NCI-H1417 (cell line): ENCODE measurements around the gene CLK3.
A peak's percentile ranks its signal among the peaks of the same experiment; 100 is the strongest.

Source experiments
- DNase-seq, 3 experiments: peaks; one replicate each; lab custom pipeline; 2025; lab: John Stamatoyannopoulos, UW

The CLK3 gene

DNA sequence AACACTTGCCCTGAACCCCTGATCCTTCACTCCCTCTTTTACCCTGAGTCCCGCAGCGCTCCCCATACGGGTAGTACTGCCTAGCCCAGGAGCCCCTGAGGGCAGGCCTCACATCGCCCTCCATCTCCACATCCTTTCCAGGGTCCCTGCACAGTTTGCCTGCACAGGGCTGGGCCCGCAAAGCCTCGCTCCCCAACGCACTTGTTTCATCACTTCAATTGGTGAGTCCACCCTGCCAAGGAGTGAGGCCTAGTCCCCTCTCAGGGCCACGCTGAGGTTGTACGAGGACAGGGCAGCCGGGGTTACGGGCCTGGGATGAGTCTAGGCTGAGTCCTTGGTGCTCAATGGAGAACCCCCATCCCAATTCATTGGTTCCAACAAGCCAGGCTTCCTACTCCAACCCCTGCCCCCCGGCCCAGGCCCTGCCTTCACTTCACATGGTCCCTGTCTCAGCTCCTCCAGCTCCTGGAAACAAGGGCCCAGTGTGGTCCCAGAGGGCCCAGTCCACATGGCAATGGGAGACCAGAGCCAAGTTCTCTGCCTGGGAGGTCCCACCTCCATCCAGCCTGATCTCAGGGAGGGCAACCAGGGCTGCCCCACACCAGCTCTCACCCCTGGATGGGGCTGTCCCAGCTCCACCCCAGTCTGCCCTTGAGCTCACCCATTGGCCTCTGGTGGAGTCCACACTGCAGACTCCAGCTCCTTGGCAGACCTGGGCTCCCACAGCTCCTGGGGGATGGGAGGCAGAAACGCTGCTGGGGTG lies 12.4 kb upstream of the CLK3 start:
- no peak for DNase-seq

DNA sequence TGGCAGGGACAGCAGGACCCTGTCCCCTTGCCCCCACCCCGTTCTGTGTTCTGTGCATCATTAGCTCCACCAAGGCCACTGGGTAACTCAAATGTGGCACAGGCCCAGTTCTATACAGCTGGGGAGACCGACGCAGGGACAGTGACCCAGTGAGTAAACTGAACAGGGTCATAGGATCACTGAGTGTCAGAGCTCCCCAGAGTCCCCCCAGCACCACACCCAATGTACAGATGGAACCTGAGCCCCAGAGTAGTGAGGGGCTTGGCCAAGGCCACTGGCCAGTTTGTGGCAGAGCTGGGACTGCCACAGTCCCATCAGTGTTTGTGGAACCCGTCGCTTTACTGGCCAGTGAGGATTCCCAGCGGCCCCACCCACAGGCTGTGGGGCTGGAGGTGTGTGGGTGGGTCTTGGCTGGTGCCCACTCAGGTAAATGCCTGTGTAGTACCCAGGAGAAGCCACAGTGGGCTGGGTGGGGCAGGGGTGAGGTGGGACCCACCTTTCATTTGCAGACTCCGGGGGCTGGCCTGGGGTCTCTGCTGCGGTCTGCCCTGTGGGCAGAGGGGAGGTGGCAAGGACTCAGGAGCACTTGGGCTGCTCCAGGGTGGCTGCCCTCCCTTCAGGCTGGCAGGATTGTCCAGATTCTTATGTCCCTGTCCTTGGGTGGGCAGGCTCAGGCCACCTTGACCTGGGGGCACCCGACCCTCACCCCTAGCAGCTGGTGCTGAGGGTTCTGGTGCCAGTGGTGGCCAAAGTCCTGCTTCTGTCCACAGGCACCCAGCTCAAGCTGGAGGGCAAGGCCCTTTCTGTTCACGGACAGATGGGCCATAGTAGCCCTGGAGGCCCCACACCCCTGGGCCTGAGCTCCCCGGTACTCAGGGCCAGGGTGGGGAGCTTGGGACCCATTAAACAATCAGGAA lies 11.6 kb upstream of the CLK3 start:
- no peak for DNase-seq

DNA sequence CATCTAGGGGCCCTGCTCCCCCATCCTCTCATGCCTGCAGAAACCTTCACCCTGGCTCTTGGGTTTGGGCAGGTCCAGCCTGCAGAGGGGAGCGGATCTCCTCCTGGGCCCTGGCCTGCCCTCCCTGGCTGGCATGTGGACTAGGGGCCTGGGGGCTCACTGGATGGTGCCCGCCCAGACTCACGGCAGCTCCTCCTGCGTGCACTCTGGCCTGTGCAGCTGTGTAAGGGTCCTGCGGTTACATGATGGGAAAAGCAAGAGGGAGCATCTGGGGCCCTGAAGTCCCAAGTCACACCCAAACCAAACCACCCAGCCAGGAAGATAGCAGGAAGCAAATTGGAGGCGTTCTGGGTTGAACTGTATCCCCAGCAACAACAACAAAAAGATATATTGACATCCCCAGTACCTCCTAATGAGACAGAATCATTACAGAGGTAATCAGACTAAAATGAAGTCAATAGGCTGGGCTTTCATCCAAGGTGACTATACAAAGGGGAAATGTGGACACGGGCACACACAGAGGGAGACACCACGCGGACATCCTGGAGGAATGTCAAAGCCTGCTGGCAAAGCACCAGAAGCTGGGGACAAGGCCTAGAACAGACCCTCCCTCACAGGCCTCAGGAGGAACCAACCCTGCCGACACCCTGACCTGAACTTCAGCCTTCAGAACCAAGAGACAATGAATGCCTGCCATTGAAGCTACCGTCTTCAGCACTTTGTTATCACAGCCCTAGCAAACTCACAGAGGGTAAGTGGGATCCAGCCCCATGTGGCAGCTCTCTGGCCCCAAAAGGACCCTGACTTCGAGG lies 10.4 kb upstream of the CLK3 start:
- DNase-seq: peak in 1 of 3 experiments; percentile 38

DNA sequence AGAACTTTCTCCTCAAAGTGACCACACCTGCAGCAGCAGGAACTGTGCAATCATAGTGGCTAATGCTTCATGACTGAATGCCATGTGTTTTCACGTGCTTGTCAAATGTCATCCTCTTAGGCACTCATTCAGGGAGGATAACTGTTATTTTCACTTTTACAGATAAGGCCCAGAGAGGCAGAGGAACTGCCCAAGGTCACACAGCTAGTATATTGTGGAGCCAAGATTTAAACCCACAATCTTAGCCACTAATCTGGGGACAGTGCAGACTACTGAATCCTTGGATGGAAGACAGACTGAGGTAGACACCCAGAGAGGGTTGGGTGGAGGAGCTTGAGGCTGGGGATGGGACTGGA lies 9.9 kb upstream of the CLK3 start:
- no peak for DNase-seq

DNA sequence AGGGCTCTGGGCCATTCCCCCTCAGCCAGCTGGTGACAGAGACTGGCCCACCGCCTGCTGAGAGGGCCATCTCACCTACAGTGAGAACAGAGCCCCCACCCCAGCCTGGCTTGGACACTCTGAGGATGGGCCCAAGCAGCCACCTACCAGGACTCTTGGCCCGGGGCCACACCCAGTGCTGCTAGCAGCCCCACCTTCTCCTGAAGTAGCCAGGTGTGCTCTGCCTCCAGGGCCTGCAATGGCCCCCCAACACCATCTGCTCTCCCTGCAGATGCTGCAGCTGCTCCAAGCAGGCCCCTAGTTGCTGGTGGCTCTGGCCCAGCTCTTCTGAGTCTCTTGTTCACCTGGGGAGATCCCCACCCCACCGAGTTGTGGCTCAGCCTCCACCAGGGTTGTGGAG lies 6.8 kb upstream of the CLK3 start:
- DNase-seq: no peak

DNA sequence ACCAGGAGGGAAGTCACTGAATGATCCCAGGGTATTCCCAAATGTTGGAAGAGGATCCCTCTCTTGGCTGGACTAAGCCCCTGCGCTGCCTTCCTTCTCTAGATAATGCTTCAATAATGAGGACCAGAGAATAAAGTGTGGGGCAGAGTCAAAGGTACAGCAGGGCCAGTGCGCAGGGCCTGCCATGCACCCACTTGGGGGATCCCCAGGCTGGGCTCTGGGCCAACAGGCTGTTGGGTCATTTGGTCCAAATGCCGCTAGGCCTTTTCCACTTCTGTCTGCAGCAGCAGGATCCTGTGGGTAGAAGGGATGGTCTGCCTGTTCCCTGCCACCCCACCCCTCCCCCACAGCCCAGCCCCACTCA lies 5.7 kb upstream of the CLK3 start:
- DNase-seq: no peak

DNA sequence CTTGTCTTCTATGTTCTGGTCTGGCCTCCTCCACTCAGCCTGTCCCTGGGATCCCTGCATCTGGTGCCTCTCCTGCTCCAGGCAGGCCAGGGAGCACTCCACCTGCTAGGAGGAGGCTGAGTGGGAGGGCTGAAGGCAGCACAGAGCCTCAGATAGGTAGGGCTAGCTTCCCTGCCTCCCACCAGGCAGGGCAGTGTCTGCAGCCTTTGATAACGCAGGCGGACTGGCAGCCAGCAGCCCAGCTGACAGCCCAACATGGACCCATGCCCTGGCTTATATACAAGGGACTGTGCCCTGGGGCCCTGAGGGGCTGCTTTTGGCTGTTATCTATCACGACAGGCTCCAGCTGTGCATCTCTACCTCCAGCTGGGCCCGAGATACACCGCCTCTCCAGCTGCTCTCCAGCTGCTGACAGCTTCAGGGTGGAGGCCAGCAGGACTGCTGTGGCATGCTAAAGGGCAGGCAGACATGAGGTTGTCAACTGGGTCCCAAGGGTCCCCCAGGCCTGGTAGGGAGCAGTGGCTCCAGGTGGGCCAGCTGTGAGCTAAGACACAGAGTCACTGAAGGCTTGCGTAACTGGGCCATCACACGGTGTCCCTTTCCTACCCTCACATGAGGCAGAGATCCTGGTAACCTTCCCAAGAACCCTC lies 5.2 kb upstream of the CLK3 start:
- no peak for DNase-seq

DNA sequence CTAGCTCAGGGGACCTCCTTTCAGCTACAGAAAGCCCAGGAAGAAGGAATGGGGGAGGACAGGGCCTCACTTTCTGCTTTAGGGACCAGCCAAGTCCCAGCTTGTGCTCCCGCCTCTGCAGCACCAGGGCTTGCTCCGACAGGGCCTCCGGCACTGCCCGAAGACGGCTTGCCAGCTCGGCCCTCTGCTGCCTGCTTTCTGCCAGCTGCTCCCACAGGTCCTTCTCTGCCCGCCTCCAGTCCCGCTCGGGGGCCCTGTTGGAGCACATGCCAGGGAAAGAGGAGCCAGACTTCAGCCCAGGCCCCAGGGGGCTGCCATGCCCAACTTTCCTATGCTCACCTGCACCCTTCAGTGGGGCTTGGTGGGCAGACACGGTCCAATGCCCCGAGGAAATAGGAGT lies 4.3 kb upstream of the CLK3 start:
- no peak for DNase-seq

DNA sequence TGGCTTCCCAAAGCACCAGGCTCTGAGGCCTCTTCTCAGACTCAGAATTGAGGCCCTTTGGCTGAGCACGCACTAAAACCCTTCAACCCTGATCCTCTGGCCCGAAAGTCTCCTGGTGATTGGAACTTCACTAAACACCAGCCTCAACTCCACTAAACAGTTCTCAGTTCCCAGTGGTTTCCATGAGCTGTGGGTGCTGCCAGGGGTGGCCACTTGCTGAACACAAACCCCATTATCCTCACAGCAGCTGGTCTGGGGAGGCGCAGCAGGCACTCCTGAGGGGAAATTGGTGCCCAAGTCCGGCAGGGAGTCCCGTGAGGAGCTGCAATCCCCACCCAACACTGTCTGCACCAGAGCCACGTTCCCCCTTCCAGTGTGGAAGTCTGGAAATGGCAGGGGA lies 3.8 kb upstream of the CLK3 start:
- DNase-seq: no peak

DNA sequence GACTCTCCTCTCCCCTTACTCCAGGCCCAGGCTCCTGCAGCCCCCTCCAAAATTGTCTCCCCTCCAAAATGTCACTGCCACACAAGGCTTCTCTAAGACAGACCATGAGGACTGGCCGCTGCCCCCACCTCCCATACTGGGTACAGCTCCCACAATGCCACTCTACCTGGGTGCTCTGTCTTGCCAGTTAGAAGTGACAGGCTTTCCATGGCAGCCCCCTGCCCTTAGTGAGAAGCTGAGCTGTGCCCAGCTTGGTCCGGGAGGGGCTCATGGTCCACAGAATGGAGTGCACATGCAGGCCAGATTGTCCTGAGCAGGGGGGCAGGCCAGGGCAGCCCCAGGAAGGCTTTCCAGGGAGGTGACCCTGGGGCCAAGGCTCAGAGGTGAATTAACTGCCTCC lies 3.0 kb upstream of the CLK3 start:
- DNase-seq: no peak

DNA sequence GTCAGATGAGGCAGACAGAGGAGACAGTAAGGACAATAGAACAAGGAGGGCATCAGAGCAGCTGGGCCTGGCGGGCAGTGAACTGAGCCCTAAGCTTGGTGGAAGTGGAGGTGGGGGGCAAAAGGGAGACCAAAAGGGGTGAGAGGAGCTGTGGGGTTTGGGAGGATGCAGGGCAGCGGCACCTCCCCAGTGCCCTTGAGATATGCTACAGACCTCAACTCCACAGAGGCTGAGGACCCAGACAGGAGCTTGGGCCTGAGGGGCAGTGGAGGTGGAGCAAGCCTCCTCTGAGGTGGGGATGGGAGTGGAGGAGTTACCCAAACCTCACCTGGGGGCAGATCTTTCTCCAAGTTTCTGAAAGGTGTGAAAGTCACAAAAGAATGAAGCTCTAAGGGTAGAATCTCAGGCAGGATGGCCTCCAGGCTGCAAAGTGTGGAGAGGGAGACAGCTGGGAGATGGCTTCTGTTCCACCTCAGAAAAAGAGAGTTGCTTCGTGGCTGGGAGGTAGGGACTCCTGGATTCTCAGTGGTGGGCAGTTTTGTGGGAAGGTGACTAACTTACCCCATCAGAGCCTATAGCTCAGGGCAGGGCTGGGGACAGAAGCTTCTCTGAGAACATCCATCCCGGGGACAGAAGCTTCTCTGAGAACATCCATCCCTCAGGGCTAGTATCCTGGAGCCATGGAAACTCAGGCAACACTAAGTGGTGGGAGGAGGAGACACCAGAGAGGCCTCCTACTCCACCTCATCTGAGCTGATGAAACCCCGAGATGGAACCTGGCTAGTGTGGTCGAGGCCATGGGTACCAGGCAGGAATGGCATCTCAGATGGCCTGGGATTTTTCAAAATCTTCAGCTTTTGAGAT lies 2.3 kb upstream of the CLK3 start:
- DNase-seq: peak in 1 of 3 experiments; percentile 23

DNA sequence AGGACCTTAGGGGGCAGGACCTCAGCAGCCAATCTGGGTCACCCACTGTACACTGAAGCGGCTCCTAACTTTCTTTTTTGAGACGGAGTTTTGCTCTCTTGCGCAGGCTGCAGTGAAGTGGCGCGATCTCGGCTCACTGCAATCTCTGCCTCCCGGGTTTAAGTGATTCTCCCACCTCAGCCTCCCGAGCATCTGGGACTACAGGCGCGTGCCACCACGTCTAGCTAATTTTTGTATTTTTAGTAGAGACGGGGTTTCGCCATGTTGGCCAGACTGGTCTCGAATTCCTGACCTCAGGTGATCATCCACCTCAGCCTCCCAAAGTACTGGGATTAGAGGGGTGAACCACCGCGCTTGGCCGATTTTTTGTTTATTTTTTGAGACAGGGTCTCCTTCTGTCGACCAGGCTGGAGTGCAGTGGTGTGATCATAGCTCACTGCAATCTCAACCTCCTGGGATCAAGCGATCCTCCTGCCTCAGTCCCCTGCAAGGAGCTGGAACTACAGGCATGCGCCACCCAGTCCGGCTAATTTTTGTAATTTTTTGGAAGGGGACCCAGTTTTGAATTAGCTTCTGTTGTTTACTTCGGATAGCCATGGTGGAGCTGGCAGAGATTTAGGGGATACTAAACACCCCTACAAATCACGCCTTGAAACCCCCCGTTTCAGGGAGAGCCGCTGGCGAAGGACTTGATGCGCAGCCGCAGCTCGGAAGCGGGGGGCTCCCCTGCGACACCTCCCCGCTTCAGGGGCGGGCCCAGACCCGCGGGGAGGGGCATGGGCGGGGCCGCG lies 1.5 kb upstream of the CLK3 start:
- no peak for DNase-seq

DNA sequence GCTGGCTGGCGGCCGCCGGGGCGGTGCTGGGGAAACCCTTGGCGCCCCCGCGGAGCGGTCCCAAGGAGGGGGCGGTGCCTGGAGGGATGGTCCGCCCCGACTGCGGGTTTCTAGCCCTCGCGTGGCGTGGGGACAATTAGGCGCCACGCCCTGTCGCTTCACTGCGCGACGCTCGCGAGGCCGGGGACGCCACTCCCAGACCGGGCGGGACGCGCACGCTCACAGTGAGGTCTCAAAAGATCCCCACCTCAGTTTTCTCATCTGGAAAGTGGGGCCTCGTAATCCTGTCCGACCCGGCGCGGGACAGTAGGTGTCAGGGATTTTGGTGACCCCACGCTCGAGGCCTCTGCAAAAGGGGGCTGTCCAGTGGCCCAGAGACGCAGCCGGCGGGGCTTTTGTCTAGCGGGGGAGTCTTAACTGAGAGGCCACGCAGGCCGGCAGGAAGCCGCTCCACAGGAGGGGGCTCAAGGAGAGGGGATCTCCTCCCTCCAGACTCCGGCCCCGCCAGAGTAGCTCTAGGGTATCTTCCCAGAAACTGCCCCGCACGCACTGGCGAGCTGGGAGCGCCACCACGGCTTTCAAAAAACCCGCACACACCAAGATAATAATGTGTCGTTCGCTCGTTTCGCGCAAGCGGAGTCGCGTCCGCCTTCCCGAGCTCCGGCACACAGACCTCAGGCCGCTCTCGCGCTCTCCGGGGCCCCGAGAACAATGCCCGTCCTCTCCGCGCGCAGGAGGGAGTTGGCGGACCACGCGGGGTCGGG lies 710 bp upstream of the CLK3 start:
- DNase-seq: peak; percentile 81 to 89 (median 82)

DNA sequence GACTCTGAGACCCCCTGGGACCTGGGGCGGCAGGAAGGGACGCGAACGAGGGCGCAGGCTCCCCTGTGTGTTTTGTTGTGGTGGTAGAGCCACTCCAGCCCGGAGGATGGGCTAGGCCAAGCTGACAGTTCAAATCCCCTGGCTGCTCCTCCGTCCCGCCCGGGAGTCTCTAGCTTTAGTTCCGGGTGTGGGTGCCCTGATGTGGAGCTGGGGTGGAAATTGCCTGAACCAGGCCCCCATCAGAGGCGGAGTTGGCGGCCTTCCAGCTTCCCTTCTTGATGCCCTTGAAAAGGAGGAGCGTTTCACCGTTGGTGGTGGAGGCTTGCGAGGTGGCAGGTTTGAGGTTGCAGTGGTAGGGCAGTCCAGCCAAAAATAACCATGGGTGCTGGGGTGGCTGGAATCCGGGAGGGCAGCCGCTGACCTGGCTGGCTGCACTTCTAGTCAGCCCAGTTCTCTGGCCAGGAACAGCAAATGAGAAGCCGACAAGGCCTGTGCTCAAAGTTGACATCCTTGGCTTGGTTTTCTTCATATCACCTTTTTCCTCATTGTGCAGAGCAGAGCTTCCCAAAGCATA lies 817 bp downstream of the CLK3 start:
- peak in 2 of 3 experiments; percentile 64 to 70 for DNase-seq

DNA sequence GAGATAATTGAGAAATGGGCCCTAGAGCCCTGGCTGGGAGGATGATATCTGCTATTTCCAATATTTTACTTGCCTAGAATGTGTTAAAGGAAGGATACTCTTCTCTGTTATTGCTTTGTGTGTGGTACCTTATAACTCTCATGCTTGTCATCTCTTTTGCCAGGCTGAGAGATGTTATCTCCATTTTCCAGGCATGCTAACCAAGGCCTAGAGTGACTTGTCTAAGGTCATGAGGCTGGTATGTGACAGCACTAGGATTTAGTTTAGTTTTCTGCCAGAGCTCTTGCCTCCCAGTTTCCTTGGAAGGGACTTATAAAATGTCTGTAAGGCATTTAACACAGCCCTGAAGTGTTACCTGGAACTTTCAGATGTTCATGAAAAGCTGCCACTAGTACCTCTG lies 1.4 kb downstream of the CLK3 start:
- DNase-seq: no peak

DNA sequence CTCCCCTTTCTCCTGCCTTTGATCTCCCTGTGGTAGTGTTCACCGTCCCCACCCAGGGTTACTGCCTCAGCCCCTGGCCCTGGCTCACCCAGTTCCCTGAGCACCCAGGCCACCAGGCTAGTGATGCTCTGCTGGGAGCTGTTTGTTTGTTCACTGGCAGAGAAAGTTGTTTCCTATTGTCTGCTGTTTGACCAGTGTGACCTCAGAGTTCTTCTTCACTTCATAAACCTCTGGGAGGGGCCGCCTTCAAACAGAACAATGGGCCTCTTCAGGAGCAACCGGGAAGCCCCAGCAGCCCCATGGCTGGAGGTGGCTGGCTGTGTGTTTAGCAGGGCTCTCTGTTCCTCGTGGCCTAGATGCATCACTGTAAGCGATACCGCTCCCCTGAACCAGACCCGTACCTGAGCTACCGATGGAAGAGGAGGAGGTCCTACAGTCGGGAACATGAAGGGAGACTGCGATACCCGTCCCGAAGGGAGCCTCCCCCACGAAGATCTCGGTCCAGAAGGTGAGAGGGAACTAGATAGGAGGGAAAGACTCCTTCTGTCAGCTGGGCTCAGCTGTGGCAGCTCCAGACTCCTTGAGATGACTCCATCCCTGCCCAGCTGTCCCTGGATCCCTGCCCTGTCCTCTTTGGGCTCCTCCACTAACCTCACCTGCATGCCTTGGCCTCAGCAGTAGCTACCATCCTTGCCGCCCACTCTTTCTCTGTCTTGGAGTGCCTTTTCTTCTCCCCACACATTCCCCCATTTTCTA lies 3.4 kb downstream of the CLK3 start:
- DNase-seq: no peak

DNA sequence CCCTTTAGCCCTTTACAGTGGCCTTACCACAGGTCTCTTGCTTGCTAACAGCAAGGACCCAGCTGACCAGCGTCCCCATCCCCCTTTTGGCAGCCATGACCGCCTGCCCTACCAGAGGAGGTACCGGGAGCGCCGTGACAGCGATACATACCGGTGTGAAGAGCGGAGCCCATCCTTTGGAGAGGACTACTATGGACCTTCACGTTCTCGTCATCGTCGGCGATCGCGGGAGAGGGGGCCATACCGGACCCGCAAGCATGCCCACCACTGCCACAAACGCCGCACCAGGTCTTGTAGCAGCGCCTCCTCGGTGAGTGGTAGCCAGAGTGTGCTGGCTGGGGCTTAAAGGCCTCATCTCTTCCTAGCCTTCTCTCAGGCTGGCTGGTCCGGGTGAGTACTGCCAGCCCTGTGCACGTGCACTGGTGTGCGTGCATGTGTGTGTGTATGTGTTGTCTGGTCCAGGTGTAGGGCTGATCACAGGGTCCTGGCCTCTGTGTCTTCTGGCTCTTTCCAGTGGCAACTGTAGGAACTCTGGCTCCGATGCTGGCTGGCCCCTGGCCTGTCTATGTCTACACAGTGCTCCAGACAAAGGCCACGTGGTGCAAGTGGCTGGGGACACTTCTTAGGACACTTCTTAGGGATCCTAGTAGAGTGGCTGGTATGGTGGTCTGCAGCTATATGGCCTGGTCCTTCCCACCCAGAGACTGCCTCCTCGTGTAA lies 4.4 kb downstream of the CLK3 start:
- no peak for DNase-seq
